Effector memory CD8-positive, alpha-beta T cell (primary cell): ENCODE data around the gene SPDYE3.
"Not testable (repeated sequence)": the region's sequence is repeated elsewhere in the genome, so short reads cannot be mapped to it uniquely, and the experiment has no call there.

ENCODE experiments used
- ATAC-seq: fragments of 150-1000 bp; cut with Tn5 transposase; replicated peaks from 2 replicates; pipeline ENCODE4 v1.10.0; 2021; ENCODE audit warnings: mild to moderate bottlenecking, moderate library complexity
- DNase-seq, 3 experiments: peaks; one replicate each; pipeline ENCODE4 v3.0.0; 2021
- H3K27ac Mint-ChIP-seq, 2 donors: one replicate each; pipeline ENCODE4 v1.8.0; 2022; ENCODE audit warnings: mild to moderate bottlenecking in 2 of 2, mixed read lengths in 2 of 2, moderate library complexity in 2 of 2
- H3K27me3 Mint-ChIP-seq, 2 donors: one replicate each; pipeline ENCODE4 v1.8.0; 2022; ENCODE audit warnings: mixed read lengths in 2 of 2
- H3K36me3 Mint-ChIP-seq: one replicate; pipeline ENCODE4 v1.8.0; 2022; ENCODE audit warnings: mild to moderate bottlenecking, moderate library complexity, mixed read lengths; ENCODE audit not compliant: insufficient read depth
- H3K4me1 Mint-ChIP-seq, 2 donors: one replicate each; pipeline ENCODE4 v1.8.0; 2022; ENCODE audit warnings: low read depth in 2 of 2, mixed read lengths in 2 of 2
- H3K4me3 Mint-ChIP-seq, 2 donors: one replicate each; pipeline ENCODE4 v1.8.0; 2022; ENCODE audit warnings: mild to moderate bottlenecking in 2 of 2, mixed read lengths in 2 of 2, moderate library complexity in 2 of 2
- H3K9me3 Mint-ChIP-seq, 2 donors: one replicate each; pipeline ENCODE4 v1.8.0; 2022; ENCODE audit warnings: mixed read lengths in 2 of 2

The SPDYE3 gene

GRCh38 chr7:100318329-100318728 lies 10.8 kb downstream of the SPDYE3 start:
- not testable (repeated sequence) for ATAC-seq, H3K9me3 Mint-ChIP-seq, DNase-seq, H3K27me3 Mint-ChIP-seq
- H3K36me3 Mint-ChIP-seq: peaks cover 15% of the 10 kb centered on the region
- H3K4me1 Mint-ChIP-seq: peaks cover 8 to 11% of the 10 kb centered on the region in 2 donors
- peak overlapping the region; percentile 81 to 83 for H3K27ac Mint-ChIP-seq
- H3K4me3 Mint-ChIP-seq: peak overlapping the region; percentile 69 to 83

- H3K4me1 Mint-ChIP-seq: peaks cover 8 to 14% of the 10 kb centered on the region in 2 donors
- H3K27ac Mint-ChIP-seq, H3K4me3 Mint-ChIP-seq, H3K9me3 Mint-ChIP-seq, H3K27me3 Mint-ChIP-seq, DNase-seq, ATAC-seq: not testable (repeated sequence)
- peaks cover 42% of the 10 kb centered on the region for H3K36me3 Mint-ChIP-seq
Observed at GRCh38 chr7:100321648-100322047, 14.1 kb downstream of the SPDYE3 start.

GRCh38 chr7:100324194-100324593 lies 16.7 kb downstream of the SPDYE3 start:
- peaks cover 55% of the 10 kb centered on the region for H3K36me3 Mint-ChIP-seq
- ATAC-seq, H3K27me3 Mint-ChIP-seq, DNase-seq, H3K4me3 Mint-ChIP-seq, H3K9me3 Mint-ChIP-seq, H3K4me1 Mint-ChIP-seq: not testable (repeated sequence)
- peak overlapping the region in 1 of 2 donors; percentile 79 for H3K27ac Mint-ChIP-seq

- peaks cover 63% of the 10 kb centered on the region for H3K36me3 Mint-ChIP-seq
- not testable (repeated sequence) for DNase-seq, H3K9me3 Mint-ChIP-seq, H3K4me1 Mint-ChIP-seq, ATAC-seq, H3K27me3 Mint-ChIP-seq, H3K4me3 Mint-ChIP-seq
- peak overlapping the region in 1 of 2 donors; percentile 79 for H3K27ac Mint-ChIP-seq
Observed at GRCh38 chr7:100325671-100326070, 18.2 kb downstream of the SPDYE3 start.

- not testable (repeated sequence) for DNase-seq, H3K4me1 Mint-ChIP-seq, H3K4me3 Mint-ChIP-seq, H3K9me3 Mint-ChIP-seq, H3K27ac Mint-ChIP-seq, ATAC-seq, H3K27me3 Mint-ChIP-seq
- H3K36me3 Mint-ChIP-seq: peaks cover 71% of the 10 kb centered on the region
Observed at GRCh38 chr7:100326914-100327313, 19.4 kb downstream of the SPDYE3 start.

- H3K27ac Mint-ChIP-seq: peak overlapping the region; percentile 94 to 98
- H3K36me3 Mint-ChIP-seq: peaks cover 51% of the 10 kb centered on the region
- H3K4me3 Mint-ChIP-seq: peak overlapping the region; percentile 91 to 94
- not testable (repeated sequence) for H3K9me3 Mint-ChIP-seq, H3K27me3 Mint-ChIP-seq
- peaks cover 9 to 14% of the 10 kb centered on the region in 2 donors for H3K4me1 Mint-ChIP-seq
- ATAC-seq: peak; percentile 89
- DNase-seq: peak; percentile 75 to 82 (median 78)
Observed at GRCh38 chr7:100335566-100336466, 28.3 kb downstream of the SPDYE3 start.

GRCh38 chr7:100338083-100338696 lies 30.7 kb downstream of the SPDYE3 start:
- not testable (repeated sequence) for H3K9me3 Mint-ChIP-seq, H3K27ac Mint-ChIP-seq, DNase-seq, H3K27me3 Mint-ChIP-seq, H3K4me3 Mint-ChIP-seq, ATAC-seq
- peaks cover 14 to 21% of the 10 kb centered on the region in 2 donors for H3K4me1 Mint-ChIP-seq
- peaks cover 57% of the 10 kb centered on the region for H3K36me3 Mint-ChIP-seq

GRCh38 chr7:100341286-100341685 lies 33.8 kb downstream of the SPDYE3 start:
- H3K27me3 Mint-ChIP-seq, H3K9me3 Mint-ChIP-seq, H3K4me3 Mint-ChIP-seq, H3K27ac Mint-ChIP-seq, DNase-seq, ATAC-seq: not testable (repeated sequence)
- Mint-ChIP-seq H3K4me1 (peaks cover 15 to 26% of the 10 kb centered on the region in 2 donors), H3K36me3 (peaks cover 71% of the 10 kb centered on the region)

GRCh38 chr7:100342765-100343164 lies 35.3 kb downstream of the SPDYE3 start:
- no peak overlapping the region for H3K4me3 Mint-ChIP-seq
- peak overlapping the region in 1 of 2 donors; percentile 90 for H3K27ac Mint-ChIP-seq
- H3K4me1 Mint-ChIP-seq: peaks cover 12 to 23% of the 10 kb centered on the region in 2 donors
- no peaks in the 10 kb centered on the region for H3K27me3 Mint-ChIP-seq
- H3K9me3 Mint-ChIP-seq: no peaks in the 10 kb centered on the region
- DNase-seq: no peak
- no peak for ATAC-seq
- peaks cover 73% of the 10 kb centered on the region for H3K36me3 Mint-ChIP-seq

GRCh38 chr7:100344124-100344559 lies 36.6 kb downstream of the SPDYE3 start:
- ATAC-seq, H3K27me3 Mint-ChIP-seq, DNase-seq, H3K9me3 Mint-ChIP-seq: not testable (repeated sequence)
- H3K27ac Mint-ChIP-seq: peak overlapping the region; percentile 96 to 97
- H3K4me3 Mint-ChIP-seq: peak overlapping the region; percentile 69 to 75
- H3K4me1 Mint-ChIP-seq: peaks cover 12 to 18% of the 10 kb centered on the region in 2 donors
- H3K36me3 Mint-ChIP-seq: peaks cover 72% of the 10 kb centered on the region

- peak; percentile 80 for ATAC-seq
- Mint-ChIP-seq H3K27ac (peak overlapping the region; percentile 96 to 97), H3K4me3 (peak overlapping the region; percentile 69 to 75), H3K4me1 (peaks cover 12 to 19% of the 10 kb centered on the region in 2 donors), H3K36me3 (peaks cover 67% of the 10 kb centered on the region)
- not testable (repeated sequence) for H3K27me3 Mint-ChIP-seq, H3K9me3 Mint-ChIP-seq
- peak; percentile 78 to 84 (median 78) for DNase-seq
Observed at GRCh38 chr7:100344560-100345287, 37.2 kb downstream of the SPDYE3 start.

GRCh38 chr7:100345288-100345672 lies 37.8 kb downstream of the SPDYE3 start:
- Mint-ChIP-seq H3K36me3 (peaks cover 65% of the 10 kb centered on the region), H3K27ac (peak overlapping the region; percentile 96 to 97), H3K4me3 (peak overlapping the region; percentile 69 to 75), H3K4me1 (peaks cover 12 to 22% of the 10 kb centered on the region in 2 donors)
- ATAC-seq (peak; percentile 57), DNase-seq (peak; percentile 55 to 65 (median 62))
- H3K9me3 Mint-ChIP-seq, H3K27me3 Mint-ChIP-seq: not testable (repeated sequence)

GRCh38 chr7:100346921-100347320 lies 39.4 kb downstream of the SPDYE3 start:
- no peak for ATAC-seq
- H3K27me3 Mint-ChIP-seq: no peaks in the 10 kb centered on the region
- no peak overlapping the region for H3K4me3 Mint-ChIP-seq
- no peaks in the 10 kb centered on the region for H3K9me3 Mint-ChIP-seq
- H3K4me1 Mint-ChIP-seq: peaks cover 19 to 30% of the 10 kb centered on the region in 2 donors
- DNase-seq: no peak
- peaks cover 64% of the 10 kb centered on the region for H3K36me3 Mint-ChIP-seq
- H3K27ac Mint-ChIP-seq: no peak overlapping the region
